WTC11 (cell line): ENCODE results near the gene SLC39A13. TPM values are rescaled to one million over a fixed set of nuclear protein-coding genes. Genes with fewer than 3 reads are reported as not detected.

Experiments used
- ATAC-seq: fragments of 200-7000 bp; cut with Tn5 transposase; 2 replicates; pipeline ENCODE4 v1.10.0; 2021; ENCODE audit warnings: mild to moderate bottlenecking, moderate library complexity
- CTCF ChIA-PET: fragments of 300-600 bp; sonication (Branson Sonifier 250); formaldehyde crosslinking; loops from one replicate; lab custom pipeline; 2021; ENCODE audit warnings: antibody characterized with exemption; lab: Charles Lee
- POLR2A ChIA-PET: fragments of 350-600 bp; sonication (Branson Sonifier 250); formaldehyde crosslinking; loops from one replicate; lab custom pipeline; 2021; ENCODE audit warnings: antibody characterized with exemption; lab: Charles Lee
- DNase-seq: peaks from one replicate; pipeline ENCODE4 v3.0.0; 2021; ENCODE audit warnings: low spot score
- H3K27ac Mint-ChIP-seq: 2 replicates; pipeline ENCODE4 v1.8.0; 2021; ENCODE audit warnings: mixed read lengths
- H3K27me3 Mint-ChIP-seq: 2 replicates; pipeline ENCODE4 v1.8.0; 2021; ENCODE audit warnings: low read depth, mild to moderate bottlenecking, moderate library complexity, mixed read lengths
- H3K36me3 Mint-ChIP-seq: 2 replicates; pipeline ENCODE4 v1.8.0; 2021; ENCODE audit warnings: mixed read lengths
- H3K4me1 Mint-ChIP-seq: 2 replicates; pipeline ENCODE4 v1.8.0; 2022; ENCODE audit warnings: mixed read lengths
- H3K4me3 Mint-ChIP-seq: 2 replicates; pipeline ENCODE4 v1.8.0; 2021; ENCODE audit warnings: mild to moderate bottlenecking, moderate library complexity, mixed read lengths
- H3K9me3 Mint-ChIP-seq: 2 replicates; pipeline ENCODE4 v1.8.0; 2021; ENCODE audit warnings: mixed read lengths
- FOXP1 ChIP-seq: sonication (generic); formaldehyde crosslinking; IDR thresholded peaks from 2 replicates; pipeline ENCODE4 v1.8.0; 2022; ENCODE audit warnings: missing genetic modification reagents, mild to moderate bottlenecking, moderate library complexity, borderline replicate concordance
- PRRX2 ChIP-seq: fragments of 250-450 bp; sonication (Bioruptor Pico); IDR thresholded peaks from 2 replicates; pipeline ENCODE4 v1.8.0; 2021; ENCODE audit warnings: mild to moderate bottlenecking
- SMAD3 ChIP-seq: sonication (generic); formaldehyde crosslinking; IDR thresholded peaks from 2 replicates; pipeline ENCODE4 v1.8.0; 2022; ENCODE audit warnings: missing genetic modification reagents, mild to moderate bottlenecking, borderline replicate concordance
- TEAD4 ChIP-seq: sonication (generic); formaldehyde crosslinking; IDR thresholded peaks from 2 replicates; pipeline ENCODE4 v1.8.0; 2022; ENCODE audit warnings: mild to moderate bottlenecking, missing genetic modification reagents
- ZNF138 ChIP-seq: sonication (generic); formaldehyde crosslinking; conservative IDR thresholded peaks from 2 replicates; pipeline ENCODE4 v1.8.1; 2022; ENCODE audit warnings: mild to moderate bottlenecking, moderate library complexity, missing genetic modification reagents
- ZNF396 ChIP-seq: fragments of 250-450 bp; sonication (Bioruptor Pico); IDR thresholded peaks from 2 replicates; pipeline ENCODE4 v1.8.0; 2021; ENCODE audit warnings: mild to moderate bottlenecking, moderate library complexity, borderline replicate concordance
- ZNF416 ChIP-seq: fragments of 250-450 bp; sonication (Bioruptor Pico); IDR thresholded peaks from 2 replicates; pipeline ENCODE4 v1.9.0; 2021; ENCODE audit warnings: mild to moderate bottlenecking, inconsistent platforms
- total RNA-seq: library from RNA; stranded (reverse); gene quantifications from 3 replicates; pipeline ENCODE4 v1.2.3, GENCODE V29; 2021
- TF ChIP-seq, protein P1 (sequence below): sonication (generic); formaldehyde crosslinking; IDR thresholded peaks from 2 replicates; pipeline ENCODE4 v1.8.1; 2022; ENCODE audit warnings: mild to moderate bottlenecking, missing genetic modification reagents, moderate library complexity, borderline replicate concordance
- TF ChIP-seq, protein P2 (sequence below): sonication (generic); formaldehyde crosslinking; IDR thresholded peaks from 2 replicates; pipeline ENCODE4 v1.8.0; 2022; ENCODE audit warnings: missing genetic modification reagents
- TF ChIP-seq, protein P3 (sequence below): sonication (generic); formaldehyde crosslinking; IDR thresholded peaks from 2 replicates; pipeline ENCODE4 v1.8.0; 2022; ENCODE audit warnings: mild to moderate bottlenecking, missing genetic modification reagents
- TF ChIP-seq, protein P4 (sequence below): sonication (generic); formaldehyde crosslinking; conservative IDR thresholded peaks from 2 replicates; pipeline ENCODE4 v1.8.1; 2023; ENCODE audit warnings: mild to moderate bottlenecking, low read depth, missing genetic modification reagents, moderate library complexity
- TF ChIP-seq, protein P5 (sequence below): fragments of 250-450 bp; sonication (Bioruptor Pico); conservative IDR thresholded peaks from 2 replicates; pipeline ENCODE4 v1.9.0; 2021; ENCODE audit warnings: mild to moderate bottlenecking

The SLC39A13 gene
- total RNA-seq, 1 experiment from 2014 or later, result 38.2 TPM

DNA sequence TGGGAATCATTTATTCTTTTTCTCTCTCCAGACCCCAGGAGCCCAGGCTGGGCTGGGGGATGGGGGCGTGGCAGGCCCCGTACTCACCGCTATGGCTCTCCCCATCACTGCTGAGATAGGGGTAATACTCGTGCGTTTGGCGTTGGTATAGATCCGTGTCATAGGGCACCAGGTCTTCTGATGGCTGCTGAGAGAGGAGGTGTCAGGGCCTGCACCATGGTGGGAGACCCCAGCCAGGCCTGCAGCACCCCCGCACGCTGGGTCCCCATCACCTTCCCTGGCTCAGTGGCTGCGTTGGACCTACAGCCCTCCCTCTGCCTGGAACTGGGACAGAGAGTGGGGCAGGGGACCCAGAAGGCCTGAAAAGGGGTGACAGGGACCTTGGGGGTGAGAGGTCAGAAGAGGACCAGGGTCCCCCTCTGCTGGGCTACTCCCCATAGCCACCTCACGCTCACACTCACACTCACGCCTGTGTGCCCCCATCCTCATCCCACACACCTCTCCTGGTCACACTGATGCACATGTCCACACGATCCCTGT lies 32.8 kb upstream of the SLC39A13 start:
- Mint-ChIP-seq H3K4me1 (peaks cover 2% of the 10 kb centered on the region; the same call in 1 of the 2 replicates), H3K9me3 (no peaks in the 10 kb centered on the region), H3K27ac (no peak overlapping the region), H3K4me3 (no peak overlapping the region), H3K36me3 (no peaks in the 10 kb centered on the region), H3K27me3 (no peaks in the 10 kb centered on the region)
- TF ChIP-seq, protein P1, sequence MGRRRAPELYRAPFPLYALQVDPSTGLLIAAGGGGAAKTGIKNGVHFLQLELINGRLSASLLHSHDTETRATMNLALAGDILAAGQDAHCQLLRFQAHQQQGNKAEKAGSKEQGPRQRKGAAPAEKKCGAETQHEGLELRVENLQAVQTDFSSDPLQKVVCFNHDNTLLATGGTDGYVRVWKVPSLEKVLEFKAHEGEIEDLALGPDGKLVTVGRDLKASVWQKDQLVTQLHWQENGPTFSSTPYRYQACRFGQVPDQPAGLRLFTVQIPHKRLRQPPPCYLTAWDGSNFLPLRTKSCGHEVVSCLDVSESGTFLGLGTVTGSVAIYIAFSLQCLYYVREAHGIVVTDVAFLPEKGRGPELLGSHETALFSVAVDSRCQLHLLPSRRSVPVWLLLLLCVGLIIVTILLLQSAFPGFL (CRISPR knock-in tag), result no peak
- TF ChIP-seq ZNF396 (CRISPR knock-in tag) (no peak), TEAD4 (CRISPR knock-in tag) (no peak), ZNF138 (CRISPR knock-in tag) (no peak), SMAD3 (CRISPR knock-in tag) (no peak), PRRX2 (CRISPR knock-in tag) (no peak), ZNF416 (CRISPR knock-in tag) (no peak)
- TF ChIP-seq, protein P2, sequence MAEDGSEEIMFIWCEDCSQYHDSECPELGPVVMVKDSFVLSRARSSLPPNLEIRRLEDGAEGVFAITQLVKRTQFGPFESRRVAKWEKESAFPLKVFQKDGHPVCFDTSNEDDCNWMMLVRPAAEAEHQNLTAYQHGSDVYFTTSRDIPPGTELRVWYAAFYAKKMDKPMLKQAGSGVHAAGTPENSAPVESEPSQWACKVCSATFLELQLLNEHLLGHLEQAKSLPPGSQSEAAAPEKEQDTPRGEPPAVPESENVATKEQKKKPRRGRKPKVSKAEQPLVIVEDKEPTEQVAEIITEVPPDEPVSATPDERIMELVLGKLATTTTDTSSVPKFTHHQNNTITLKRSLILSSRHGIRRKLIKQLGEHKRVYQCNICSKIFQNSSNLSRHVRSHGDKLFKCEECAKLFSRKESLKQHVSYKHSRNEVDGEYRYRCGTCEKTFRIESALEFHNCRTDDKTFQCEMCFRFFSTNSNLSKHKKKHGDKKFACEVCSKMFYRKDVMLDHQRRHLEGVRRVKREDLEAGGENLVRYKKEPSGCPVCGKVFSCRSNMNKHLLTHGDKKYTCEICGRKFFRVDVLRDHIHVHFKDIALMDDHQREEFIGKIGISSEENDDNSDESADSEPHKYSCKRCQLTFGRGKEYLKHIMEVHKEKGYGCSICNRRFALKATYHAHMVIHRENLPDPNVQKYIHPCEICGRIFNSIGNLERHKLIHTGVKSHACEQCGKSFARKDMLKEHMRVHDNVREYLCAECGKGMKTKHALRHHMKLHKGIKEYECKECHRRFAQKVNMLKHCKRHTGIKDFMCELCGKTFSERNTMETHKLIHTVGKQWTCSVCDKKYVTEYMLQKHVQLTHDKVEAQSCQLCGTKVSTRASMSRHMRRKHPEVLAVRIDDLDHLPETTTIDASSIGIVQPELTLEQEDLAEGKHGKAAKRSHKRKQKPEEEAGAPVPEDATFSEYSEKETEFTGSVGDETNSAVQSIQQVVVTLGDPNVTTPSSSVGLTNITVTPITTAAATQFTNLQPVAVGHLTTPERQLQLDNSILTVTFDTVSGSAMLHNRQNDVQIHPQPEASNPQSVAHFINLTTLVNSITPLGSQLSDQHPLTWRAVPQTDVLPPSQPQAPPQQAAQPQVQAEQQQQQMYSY (CRISPR knock-in tag), result no peak
- TF ChIP-seq, protein P3, sequence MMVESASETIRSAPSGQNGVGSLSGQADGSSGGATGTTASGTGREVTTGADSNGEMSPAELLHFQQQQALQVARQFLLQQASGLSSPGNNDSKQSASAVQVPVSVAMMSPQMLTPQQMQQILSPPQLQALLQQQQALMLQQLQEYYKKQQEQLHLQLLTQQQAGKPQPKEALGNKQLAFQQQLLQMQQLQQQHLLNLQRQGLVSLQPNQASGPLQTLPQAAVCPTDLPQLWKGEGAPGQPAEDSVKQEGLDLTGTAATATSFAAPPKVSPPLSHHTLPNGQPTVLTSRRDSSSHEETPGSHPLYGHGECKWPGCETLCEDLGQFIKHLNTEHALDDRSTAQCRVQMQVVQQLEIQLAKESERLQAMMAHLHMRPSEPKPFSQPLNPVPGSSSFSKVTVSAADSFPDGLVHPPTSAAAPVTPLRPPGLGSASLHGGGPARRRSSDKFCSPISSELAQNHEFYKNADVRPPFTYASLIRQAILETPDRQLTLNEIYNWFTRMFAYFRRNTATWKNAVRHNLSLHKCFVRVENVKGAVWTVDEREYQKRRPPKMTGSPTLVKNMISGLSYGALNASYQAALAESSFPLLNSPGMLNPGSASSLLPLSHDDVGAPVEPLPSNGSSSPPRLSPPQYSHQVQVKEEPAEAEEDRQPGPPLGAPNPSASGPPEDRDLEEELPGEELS (CRISPR knock-in tag), result no peak
- TF ChIP-seq, protein P4, sequence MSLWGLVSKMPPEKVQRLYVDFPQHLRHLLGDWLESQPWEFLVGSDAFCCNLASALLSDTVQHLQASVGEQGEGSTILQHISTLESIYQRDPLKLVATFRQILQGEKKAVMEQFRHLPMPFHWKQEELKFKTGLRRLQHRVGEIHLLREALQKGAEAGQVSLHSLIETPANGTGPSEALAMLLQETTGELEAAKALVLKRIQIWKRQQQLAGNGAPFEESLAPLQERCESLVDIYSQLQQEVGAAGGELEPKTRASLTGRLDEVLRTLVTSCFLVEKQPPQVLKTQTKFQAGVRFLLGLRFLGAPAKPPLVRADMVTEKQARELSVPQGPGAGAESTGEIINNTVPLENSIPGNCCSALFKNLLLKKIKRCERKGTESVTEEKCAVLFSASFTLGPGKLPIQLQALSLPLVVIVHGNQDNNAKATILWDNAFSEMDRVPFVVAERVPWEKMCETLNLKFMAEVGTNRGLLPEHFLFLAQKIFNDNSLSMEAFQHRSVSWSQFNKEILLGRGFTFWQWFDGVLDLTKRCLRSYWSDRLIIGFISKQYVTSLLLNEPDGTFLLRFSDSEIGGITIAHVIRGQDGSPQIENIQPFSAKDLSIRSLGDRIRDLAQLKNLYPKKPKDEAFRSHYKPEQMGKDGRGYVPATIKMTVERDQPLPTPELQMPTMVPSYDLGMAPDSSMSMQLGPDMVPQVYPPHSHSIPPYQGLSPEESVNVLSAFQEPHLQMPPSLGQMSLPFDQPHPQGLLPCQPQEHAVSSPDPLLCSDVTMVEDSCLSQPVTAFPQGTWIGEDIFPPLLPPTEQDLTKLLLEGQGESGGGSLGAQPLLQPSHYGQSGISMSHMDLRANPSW (CRISPR knock-in tag), result no peak
- ATAC-seq, result no peak
- ChIA-PET CTCF (interaction anchor here (1.7 to 3.2 kb wide), 4 partner anchors 13 to 40 kb away, joined by 4 to 33 read pairs (median 19); partner anchors contain the start of gene SLC39A13), POLR2A (no interaction called here)
- DNase-seq, result no peak

DNA sequence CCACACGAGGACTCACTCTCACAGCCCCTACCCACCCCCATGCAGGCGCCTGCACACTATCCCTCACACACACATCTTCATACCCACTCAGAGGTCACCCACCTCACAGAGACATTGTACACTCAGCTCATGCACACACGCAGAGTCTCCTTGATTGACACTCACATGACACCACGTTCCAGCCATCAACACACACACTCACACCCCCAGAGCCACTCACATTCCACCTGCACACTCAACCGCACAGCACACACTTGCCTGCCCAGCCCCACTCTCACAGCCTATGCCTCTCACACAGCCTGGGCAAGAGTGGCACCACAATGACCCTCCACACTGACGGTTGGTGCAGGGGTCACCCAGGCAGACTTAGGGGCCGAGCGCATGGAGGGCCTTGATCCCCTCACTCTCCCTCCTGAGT lies 32.3 kb upstream of the SLC39A13 start:
- DNase-seq, result no peak
- no peaks in the 10 kb centered on the region for H3K9me3 Mint-ChIP-seq
- ChIA-PET CTCF (interaction anchor here (1.0 to 1.7 kb wide), 4 partner anchors 21 to 40 kb away, joined by 4 to 9 read pairs (median 4); no protein-coding TSS in a partner anchor), POLR2A (interaction anchor here (0.9 kb wide), 1 partner anchor 24 kb away, joined by 3 read pairs; no protein-coding TSS in a partner anchor)
- H3K36me3 Mint-ChIP-seq, result no peaks in the 10 kb centered on the region
- TF ChIP-seq, protein P5, sequence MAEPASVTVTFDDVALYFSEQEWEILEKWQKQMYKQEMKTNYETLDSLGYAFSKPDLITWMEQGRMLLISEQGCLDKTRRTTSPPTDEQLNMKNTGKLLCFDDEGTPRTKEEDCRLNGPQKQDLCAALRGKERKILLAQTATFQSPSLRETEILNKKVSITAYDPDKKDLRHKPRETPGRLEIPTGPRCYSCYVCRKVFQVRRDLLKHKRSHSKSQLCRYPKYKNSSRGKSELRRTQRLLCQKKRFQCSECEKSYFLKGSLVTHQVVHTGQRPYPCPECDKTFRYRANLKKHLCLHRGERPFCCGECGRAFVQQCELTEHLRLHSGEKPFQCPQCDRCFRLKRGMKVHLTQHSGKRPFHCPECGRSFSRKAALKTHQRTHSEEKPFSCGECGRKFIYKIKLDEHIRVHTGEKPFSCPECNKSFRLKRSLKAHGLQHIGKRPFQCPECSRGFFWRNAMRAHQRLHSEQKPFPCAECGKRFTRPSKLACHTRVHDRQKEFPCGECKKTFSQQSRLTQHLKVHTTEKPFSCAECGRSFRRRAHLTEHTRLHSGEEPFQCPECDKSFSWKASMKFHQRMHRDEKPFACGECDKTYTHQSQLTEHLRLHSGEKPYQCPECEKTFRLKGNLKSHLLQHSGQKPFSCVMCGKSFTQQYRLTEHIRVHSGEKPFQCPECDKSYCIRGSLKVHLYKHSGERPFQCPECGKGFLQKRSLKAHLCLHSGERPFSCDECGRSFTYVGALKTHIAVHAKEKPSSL, result no peak
- TF ChIP-seq FOXP1 (no peak), PRRX2 (CRISPR knock-in tag) (no peak)
- TF ChIP-seq, protein P4 (CRISPR knock-in tag), result no peak
- no peak for ATAC-seq
- no peak overlapping the region for H3K27ac Mint-ChIP-seq
- H3K27me3 Mint-ChIP-seq, result no peaks in the 10 kb centered on the region
- H3K4me3 Mint-ChIP-seq, result no peak overlapping the region
- peaks cover 2% of the 10 kb centered on the region; the same call in 1 of the 2 replicates for H3K4me1 Mint-ChIP-seq
